A673 (cell line): ENCODE data around the gene RSPH1.

Experiments
- CTCF ChIP-seq: fragments of 300-800, 200-600 bp; sonication (generic); conservative IDR thresholded peaks from 2 replicates; pipeline ENCODE4 v1.5.1; 2017; ENCODE audit warnings: low read depth, mild to moderate bottlenecking, antibody characterized with exemption, low read length, moderate library complexity, mixed read lengths
- EZH2 ChIP-seq: fragments of 200-600 bp; sonication (generic); IDR thresholded peaks from 2 replicates; pipeline ENCODE4 v1.6.1; 2017; ENCODE audit warnings: borderline replicate concordance, low read depth, mild to moderate bottlenecking, mixed read lengths, antibody characterized with exemption, low read length; ENCODE audit not compliant: poor library complexity, severe bottlenecking

GRCh38 chr21:42432695-42433094 is 63.3 kb downstream of the RSPH1 start:
- TF ChIP-seq CTCF (no peak), EZH2 (no peak)
